ENCODE measurements around the gene CREM. TPM values are rescaled to one million over a fixed set of nuclear protein-coding genes. Genes with fewer than 3 reads are reported as not detected.

The CREM gene
- total and polyA plus RNA-seq, 2 of the 4 experiments (the other 2 are of a cell fraction) = 33.2 to 40.5 TPM

DNA sequence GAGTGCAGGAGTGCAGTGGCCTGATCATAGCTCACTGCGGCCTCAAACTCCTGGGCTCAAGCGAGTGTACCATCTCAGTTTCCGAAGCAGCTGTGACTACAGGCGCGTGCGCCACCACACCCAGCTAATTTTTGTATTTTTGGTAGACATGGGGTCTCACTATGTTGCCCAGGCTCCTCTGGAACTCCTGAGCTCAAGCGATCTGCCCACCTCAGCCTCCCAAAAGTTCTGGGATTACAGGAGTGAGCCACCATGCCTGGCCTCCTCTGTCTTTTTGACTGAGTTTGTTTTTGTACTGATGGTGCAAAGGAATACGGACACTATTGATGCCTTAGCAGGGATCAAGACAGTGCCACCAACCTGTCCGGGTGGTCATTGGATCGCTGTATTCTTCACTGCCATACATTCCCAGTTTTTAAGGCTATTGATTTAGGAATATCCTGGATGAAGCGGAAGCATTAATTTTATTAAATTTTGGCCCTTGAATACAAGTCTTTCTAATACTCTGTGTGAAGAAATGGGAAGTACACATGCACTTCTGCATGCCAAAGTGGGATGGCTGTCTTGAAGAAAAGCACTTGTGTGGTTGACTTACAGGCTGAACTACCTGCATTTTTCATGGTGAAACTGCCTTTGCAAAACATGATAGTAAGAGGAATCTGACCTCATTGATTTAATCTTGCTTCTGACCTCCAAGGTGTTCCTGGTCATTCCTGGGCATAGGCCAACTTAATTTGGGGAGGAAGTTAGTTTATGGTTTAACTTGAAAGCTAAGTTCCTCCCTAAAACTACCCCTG is 34.5 kb upstream of the CREM start (continued):
- TF ChIP-seq, protein P1, sequence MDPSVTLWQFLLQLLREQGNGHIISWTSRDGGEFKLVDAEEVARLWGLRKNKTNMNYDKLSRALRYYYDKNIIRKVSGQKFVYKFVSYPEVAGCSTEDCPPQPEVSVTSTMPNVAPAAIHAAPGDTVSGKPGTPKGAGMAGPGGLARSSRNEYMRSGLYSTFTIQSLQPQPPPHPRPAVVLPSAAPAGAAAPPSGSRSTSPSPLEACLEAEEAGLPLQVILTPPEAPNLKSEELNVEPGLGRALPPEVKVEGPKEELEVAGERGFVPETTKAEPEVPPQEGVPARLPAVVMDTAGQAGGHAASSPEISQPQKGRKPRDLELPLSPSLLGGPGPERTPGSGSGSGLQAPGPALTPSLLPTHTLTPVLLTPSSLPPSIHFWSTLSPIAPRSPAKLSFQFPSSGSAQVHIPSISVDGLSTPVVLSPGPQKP (IDR thresholded peaks at IDR 0.05; ENCODE audit: borderline replicate concordance, low read depth, low read length) = no peak
- TF ChIP-seq RAD21 (IDR thresholded peaks at IDR 0.05; ENCODE audit: low read length) (no peak), CEBPB (IDR thresholded peaks at IDR 0.05; ENCODE audit: low read depth, low read length) (no peak), POLR2A (IDR thresholded peaks at IDR 0.05; ENCODE audit: low read depth, low read length) (no peak), BHLHE40 (IDR thresholded peaks at IDR 0.05; ENCODE audit: low read depth, low read length) (no peak), SMC3 (IDR thresholded peaks at IDR 0.05; ENCODE audit: low read depth, low read length) (no peak)

Data from IMR-90 (cell line).